HG02943 (cell line): ENCODE data around the gene TAPBP.

ENCODE experiments used
- ATAC-seq: cut with Tn5 transposase; IDR thresholded peaks from one replicate; pipeline ENCODE4 v1.9.1; 2021; ENCODE audit warnings: mild to moderate bottlenecking, low read depth, moderate library complexity; ENCODE audit not compliant: unreplicated experiment

Gene TAPBP

GRCh38 chr6:33320315-33321181, 6.7 kb upstream of the TAPBP start:
- ATAC-seq = no peak

GRCh38 chr6:33319939-33320314, 6.0 kb upstream of the TAPBP start:
- no peak for ATAC-seq

- no peak for ATAC-seq
Measured at GRCh38 chr6:33318426-33319073, 4.7 kb upstream of the TAPBP start.

DNA sequence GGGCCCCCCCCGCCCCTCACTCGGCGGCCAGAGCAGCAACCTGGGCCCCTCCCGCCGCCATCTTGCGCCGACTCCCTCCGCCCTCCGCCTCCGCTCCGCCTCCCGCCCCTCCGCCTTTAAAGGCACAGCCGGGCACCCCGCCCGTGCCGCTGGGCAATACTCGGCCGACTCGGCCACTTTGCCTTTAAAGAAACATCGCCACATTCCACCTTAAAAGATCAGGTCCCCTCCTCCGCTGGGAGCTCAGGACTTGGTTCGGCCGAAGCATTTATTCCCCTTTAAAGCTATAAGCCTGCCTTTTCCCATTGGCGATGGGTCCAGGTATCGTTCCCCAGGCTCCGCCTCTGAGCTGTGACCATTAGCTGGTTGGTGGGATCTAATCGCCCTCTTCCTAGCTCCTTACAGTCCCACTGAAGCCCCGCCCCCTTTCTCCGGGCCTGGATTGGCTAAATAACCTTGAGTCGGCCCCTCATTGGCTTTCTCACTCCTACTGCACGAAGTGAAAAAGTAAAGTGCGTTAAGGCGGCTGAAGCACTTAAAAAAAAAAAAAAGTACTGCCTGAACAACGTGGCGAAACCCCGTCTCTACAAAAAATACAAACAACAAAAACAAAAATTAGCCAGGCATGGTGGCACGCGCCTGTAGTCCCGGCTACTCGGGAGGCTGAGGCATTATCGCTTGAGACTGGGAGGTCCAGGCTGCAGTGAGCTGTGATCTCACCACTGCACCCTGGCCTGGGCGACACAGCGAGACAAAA, 4.0 kb upstream of the TAPBP start, which contains the start of gene ZBTB22:
TSS of gene ZBTB22 (minus strand) at position 76 of the 757 bp plus-strand sequence. CDS start 828 bp downstream, outside the sequence.
- peak; percentile 45 for ATAC-seq

DNA sequence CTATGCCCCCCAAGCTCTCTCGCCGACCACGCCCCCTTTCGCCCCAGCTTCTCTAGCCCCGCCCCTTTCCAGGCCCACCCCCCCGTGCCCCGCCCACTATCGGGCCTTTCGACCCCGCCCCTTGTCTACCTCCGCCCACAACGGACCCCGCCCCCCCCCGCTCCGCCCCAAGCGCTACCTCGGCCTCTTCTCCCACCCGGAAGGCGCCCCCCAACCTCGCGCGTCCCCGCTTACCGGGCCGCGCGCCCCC, 3.5 kb upstream of the TAPBP start:
- no peak for ATAC-seq

DNA sequence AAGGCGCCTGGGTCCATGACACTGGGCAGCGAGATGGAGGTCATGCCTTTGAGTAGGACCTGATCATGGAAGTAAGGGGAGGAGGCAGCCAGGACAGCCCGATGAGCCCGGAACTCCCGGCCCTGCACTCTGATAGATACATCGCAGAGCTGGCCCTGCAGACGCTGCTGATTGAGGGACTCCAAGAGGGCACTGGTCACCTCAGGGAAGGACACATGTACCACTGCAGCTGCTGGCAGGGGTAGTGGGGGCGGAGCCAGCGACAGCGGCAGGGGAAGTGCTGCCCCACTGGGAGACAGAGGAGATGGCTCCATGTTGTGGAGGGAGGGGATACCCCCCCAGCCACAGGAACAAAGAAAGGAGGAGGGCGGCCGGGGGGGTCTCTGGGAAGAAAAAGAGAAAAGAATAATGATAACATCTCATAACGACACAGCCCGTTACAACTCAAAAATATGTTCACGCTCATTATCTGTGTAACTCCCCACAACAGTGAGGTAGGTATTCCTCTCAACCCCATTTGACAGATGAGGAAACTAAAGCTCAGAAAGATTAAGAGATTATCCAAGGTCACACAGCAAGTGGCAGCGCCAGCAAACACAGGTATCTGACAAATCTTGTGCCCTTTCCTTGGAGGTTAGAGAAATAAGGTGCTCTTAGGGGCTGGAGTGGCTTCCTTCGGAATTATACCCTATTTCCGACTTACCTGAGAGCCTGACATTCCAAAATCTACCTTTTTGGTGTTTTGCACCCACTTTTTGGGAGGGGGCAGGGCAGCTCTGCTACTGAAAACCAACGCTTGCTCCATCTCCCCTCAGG, 2.9 kb upstream of the TAPBP start:
- no peak for ATAC-seq

DNA sequence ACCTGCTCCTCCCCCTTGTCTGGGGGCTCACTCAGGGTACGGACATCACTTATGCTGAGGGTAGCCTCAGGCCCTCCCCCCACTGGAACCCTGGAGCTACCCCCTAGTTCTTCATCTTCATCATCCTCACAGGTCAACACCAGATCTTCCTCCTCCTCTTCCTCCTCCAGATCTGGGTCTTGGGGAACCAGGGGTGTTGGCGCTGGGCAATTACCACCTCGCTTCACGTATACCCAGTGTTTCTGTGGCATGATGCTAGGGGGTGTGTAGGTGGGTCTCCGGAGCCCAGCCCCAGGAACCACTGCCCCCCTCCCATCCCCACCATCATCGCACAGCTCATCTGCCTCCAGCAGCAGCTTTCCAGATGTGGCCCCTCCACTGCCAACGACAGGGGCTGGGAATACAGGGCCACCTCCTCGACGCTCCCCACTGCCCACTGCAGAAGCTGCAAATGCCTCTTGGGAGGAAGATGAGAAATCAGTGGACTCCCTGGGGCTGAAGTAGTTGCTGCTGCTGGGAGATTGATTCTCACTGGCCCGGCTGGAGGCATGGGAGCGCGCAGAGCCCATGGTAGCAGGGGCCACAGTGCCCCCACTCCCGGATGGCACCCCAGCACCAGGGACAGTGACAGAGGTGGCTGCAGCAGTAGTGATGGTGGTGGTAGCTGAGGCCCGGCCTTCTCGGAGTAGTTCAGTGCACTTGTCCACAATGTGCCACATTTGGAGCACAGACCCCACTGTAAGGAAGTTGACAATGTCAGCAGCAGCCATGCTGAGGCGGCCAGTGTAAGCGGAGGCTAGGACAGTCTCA, 2.1 kb upstream of the TAPBP start:
- no peak for ATAC-seq

DNA sequence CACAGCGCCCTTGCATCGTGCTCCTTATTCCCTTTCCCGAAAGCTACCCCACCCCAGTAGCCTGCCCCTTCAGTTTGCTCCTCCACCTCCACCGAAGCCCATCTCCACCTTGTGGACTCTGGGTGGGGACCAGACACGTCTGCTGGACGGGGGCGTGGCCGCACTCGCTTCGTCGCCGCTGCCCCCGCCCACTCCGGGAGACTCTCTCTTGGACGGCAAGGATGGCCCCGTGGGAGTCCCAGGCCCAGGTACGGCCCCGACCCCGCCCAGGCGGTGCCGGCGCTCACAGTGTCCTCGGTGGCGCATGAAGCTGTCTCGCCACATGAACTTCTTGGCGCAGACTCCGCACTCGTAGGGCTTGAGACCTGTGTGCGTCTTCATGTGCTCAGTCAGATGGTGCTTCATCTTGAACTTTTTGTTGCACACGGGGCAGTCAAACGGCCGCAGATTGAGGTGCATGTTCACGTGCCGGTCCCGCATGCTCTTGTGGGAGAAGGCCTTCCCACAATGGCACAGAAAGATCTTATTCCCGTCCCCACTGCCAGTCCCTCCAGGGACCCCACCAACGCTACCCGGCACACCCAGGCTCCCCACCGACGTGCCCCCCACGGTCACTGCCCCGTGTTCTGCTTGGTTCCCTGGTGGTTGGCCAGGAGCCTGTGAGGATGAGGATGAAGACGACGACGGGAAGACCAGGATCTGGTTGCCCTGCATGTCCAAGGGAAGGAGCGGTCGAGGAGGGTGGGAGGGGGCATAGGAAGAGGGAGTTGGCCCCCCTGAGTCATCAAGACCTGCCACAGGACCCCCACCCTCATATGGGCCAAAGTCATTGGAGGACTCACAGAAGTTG, 1.3 kb upstream of the TAPBP start:
- ATAC-seq = no peak

GRCh38 chr6:33314515-33314942, 651 bp upstream of the TAPBP start:
- no peak for ATAC-seq

DNA sequence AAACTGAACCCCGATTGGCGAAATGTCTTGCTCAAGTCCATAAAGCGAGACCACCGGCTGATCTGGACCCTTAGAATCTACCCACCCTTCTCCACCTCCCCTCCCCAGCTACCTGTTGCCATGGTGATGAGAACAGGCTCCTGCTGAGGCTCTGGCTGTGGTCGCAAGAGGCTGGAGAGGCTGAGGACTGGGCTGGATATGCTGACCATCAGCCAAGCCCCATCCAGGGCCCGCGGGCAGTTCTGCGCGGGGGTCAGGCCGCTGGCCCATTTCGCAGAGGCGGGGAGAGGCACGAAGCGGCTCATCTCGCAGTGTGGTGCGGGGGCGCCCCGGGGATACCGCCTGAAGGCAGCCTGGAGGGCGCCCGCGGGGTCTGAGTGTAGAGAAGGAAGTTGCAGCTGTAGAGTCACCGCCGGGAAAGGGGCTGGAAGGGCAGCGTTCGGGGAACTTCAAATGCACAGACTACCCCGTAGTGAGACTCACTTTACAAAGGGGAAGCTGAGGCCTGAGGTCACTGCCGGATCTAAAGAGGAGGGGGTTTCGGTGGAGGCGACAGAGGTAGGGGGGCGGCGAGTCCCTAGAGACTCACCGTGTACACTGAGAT, 671 bp downstream of the TAPBP start:
- ATAC-seq = no peak

DNA sequence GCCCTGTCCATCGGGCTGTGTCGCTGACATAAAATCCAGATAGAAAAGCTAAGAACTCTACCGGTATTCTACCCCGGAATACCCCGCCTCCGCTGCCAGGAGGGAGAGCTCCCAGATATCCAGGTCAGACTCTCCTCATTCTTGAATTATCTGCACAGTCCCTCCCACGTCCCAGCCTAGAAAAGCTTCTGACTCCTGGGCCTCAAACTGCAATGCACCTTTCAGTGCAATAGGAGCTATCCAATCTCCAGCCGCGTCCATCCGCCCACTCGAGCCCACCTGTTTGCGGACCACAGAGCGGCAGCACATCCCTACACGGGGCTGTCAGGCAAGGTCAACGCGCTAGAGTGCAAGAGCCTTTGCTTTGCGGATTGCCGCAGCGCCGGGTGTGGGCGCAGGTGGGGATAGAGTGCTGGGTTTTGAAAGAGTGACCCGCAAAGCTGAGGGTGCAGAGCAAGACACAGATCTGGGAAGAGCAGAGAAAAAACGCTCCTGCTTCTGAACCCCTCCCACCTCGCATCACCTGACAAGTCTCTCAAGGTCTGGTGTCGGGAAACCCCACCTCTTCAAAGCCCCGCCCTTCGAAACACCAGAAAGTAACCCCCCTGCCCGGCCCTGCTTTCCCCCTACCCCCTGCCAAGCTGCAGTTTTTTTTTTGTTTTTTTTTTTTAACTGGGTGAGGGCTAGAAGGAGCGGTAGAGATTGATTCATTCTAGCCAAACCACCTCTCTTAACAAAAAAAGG, 1.3 kb downstream of the TAPBP start:
- no peak for ATAC-seq

- no peak for ATAC-seq
Measured at GRCh38 chr6:33306356-33306755, 7.5 kb downstream of the TAPBP start.

- no peak for ATAC-seq
Measured at GRCh38 chr6:33305052-33305451, 8.8 kb downstream of the TAPBP start.

DNA sequence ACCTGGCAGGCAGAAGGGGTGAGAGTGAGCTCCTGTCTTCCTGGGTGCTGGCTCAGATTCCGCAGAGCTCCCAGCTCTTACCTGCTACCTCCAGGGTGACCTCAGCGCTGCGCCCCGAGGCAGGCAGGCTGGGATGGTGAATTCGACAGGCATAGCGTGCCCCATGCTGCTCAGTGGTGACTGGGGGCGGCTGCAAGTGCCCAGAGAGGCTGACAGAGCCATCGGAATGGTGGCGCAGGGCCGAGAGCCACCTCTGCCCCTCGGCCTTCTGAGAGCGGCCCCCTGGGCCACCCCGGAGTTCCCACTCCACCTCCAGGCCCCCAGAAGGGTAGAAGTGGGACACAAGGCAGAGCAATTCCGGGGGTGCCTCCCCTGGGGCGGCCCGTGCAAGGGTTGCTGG, 9.7 kb downstream of the TAPBP start:
- ATAC-seq = no peak

DNA sequence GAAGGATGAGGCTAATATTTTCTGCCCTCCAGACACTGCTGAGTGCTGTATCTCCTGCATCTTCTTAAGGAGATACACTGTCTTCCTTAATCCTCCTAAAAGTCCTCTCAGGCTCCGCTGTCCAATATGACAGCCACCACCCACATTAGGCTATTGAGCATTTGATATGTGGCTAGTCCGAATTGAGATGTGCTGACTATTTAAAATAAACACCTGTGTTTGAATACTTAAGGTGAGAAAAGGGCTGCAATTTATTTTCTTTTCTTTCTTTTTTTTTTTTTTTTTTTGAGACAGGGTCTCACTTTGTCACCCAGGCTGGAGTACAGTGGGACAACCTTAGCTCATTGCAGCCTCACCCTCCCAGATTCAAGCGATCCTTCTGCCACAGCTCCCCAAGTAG, 12.0 kb downstream of the TAPBP start:
- no peak for ATAC-seq

DNA sequence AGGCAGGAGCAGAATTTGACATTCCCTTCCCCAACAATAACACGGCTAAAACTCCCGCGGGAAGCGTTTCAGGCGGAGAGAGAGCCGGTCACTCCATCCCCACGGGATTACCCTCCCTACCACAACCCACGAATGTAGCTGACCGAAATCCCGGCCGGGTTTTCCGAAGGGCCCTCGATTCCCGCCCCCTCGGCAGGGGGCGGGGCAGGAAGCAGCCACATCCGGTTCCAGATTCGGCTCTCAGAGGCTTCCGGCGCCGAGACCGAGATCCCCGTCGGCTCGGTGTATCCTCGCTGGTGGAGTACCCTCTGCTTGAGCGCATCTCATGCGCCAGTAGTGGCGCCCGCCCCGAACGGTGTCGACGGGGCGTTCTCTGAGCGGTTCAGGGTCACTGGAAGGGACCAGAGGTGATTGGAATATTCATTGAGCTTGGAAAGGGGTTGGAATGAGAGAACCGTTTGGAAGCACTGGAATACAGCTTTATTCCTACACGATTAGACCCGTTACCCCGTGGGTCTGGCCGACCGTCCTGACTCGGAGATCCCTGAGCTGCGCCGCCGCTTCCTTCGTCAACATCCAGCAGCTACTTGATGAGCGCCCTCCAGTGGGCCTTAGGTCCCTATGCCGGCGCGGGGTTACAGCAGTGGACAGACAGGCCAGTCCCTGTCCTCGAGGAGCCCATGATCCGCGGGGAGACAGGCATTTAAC, 14.5 kb downstream of the TAPBP start:
- peak; percentile 57 for ATAC-seq

- ATAC-seq = peak; percentile 33
Measured at GRCh38 chr6:33298773-33299236, 15.1 kb downstream of the TAPBP start, which contains the start of gene RGL2. RGL2 (minus strand) TSS chr6:33298942; CDS start chr6:33298610, 332 bp downstream.
